ENCODE data around the gene ZNF609. TPM values are rescaled to one million over a fixed set of nuclear protein-coding genes. Genes with fewer than 3 reads are reported as not detected.

ZNF609 gene
- polyA plus RNA-seq, 1 donor (not counting 4 experiments of a cell fraction or from before 2014, with no cell fraction given) = 16.9 TPM

GRCh38 chr15:64713592-64713991, 253.2 kb downstream of the ZNF609 start:
- Histone ChIP-seq H3K27ac (ENCODE audit: control insufficient read depth, insufficient read depth, low read length) (no peak overlapping the region), H3K79me2 (ENCODE audit: control insufficient read depth, insufficient read depth, low read length) (no peaks in the 10 kb centered on the region), H3K9me3 (ENCODE audit: control insufficient read depth, low read depth, low read length) (no peaks in the 10 kb centered on the region), H3K4me2 (ENCODE audit: control insufficient read depth, extremely low read depth, insufficient read depth, low read depth, low read length) (no peak overlapping the region), H3K36me3 (ENCODE audit: control insufficient read depth in 2 of 2, extremely low read depth in 1 of 2, insufficient read depth in 2 of 2, low read length in 2 of 2) (no peaks in the 10 kb centered on the region), H3K27me3 (ENCODE audit: control insufficient read depth, extremely low read depth, insufficient read depth, low read length) (no peaks in the 10 kb centered on the region), H2AFZ (ENCODE audit: control insufficient read depth, low read length) (no peak overlapping the region), H3K9me1 (ENCODE audit: control insufficient read depth, extremely low read depth, insufficient read depth, low read length) (no peaks in the 10 kb centered on the region), H3K9ac (ENCODE audit: control insufficient read depth, extremely low read depth, insufficient read depth, low read length) (no peak overlapping the region), H3K4me1 (ENCODE audit: control insufficient read depth, extremely low read depth, insufficient read depth, low read length) (no peaks in the 10 kb centered on the region), H3K4me3 (ENCODE audit: control insufficient read depth in 2 of 3, extremely low read depth in 1 of 3, insufficient read depth in 2 of 3, low read depth in 1 of 3, low read length in 3 of 3) (no peak overlapping the region), H4K20me1 (ENCODE audit: control insufficient read depth, extremely low read depth, insufficient read depth, low read length) (no peaks in the 10 kb centered on the region)
- dilution Hi-C loops (cut with MboI; ENCODE audit: extremely low pct_ligation_motif_present, low sequenced_read_pairs) = no loop called here
- FAIRE-seq = no peak
- TF ChIP-seq CTCF (optimal IDR thresholded peaks at IDR 0.05 in 1 of 3, IDR thresholded peaks at IDR 0.05 in 1 of 3, conservative IDR thresholded peaks at IDR 0.05 in 1 of 3; ENCODE audit: extremely low read depth in 1 of 3, insufficient read depth in 2 of 3, low read length in 3 of 3) (no peak), EZH2 (IDR thresholded peaks at IDR 0.05; ENCODE audit: low read length) (no peak)
- no peak for DNase-seq (ENCODE audit: low read depth, low spot score)

- no peak overlapping the region for H3K4me3 ChIP-seq (ENCODE audit: control insufficient read depth in 2 of 3, extremely low read depth in 1 of 3, insufficient read depth in 2 of 3, low read depth in 1 of 3, low read length in 3 of 3)
- no peaks in the 10 kb centered on the region for H3K9me3 ChIP-seq (ENCODE audit: control insufficient read depth, low read depth, low read length)
- dilution Hi-C loops (cut with MboI; ENCODE audit: extremely low pct_ligation_motif_present, low sequenced_read_pairs) = no loop called here
- no peak overlapping the region for H3K27ac ChIP-seq (ENCODE audit: control insufficient read depth, insufficient read depth, low read length)
- H3K9me1 ChIP-seq (ENCODE audit: control insufficient read depth, extremely low read depth, insufficient read depth, low read length) = no peaks in the 10 kb centered on the region
- no peaks in the 10 kb centered on the region for H3K36me3 ChIP-seq (ENCODE audit: control insufficient read depth in 2 of 2, extremely low read depth in 1 of 2, insufficient read depth in 2 of 2, low read length in 2 of 2)
- no peaks in the 10 kb centered on the region for H4K20me1 ChIP-seq (ENCODE audit: control insufficient read depth, extremely low read depth, insufficient read depth, low read length)
- H2AFZ ChIP-seq (ENCODE audit: control insufficient read depth, low read length) = no peak overlapping the region
- no peaks in the 10 kb centered on the region for H3K27me3 ChIP-seq (ENCODE audit: control insufficient read depth, extremely low read depth, insufficient read depth, low read length)
- DNase-seq (ENCODE audit: low read depth, low spot score) (no peak), FAIRE-seq (no peak)
- no peak overlapping the region for H3K4me2 ChIP-seq (ENCODE audit: control insufficient read depth, extremely low read depth, insufficient read depth, low read depth, low read length)
- no peak overlapping the region for H3K9ac ChIP-seq (ENCODE audit: control insufficient read depth, extremely low read depth, insufficient read depth, low read length)
- no peak for TF ChIP-seq EZH2 (IDR thresholded peaks at IDR 0.05; ENCODE audit: low read length)
- TF ChIP-seq CTCF (optimal IDR thresholded peaks at IDR 0.05 in 1 of 3, IDR thresholded peaks at IDR 0.05 in 1 of 3, conservative IDR thresholded peaks at IDR 0.05 in 1 of 3; ENCODE audit: extremely low read depth in 1 of 3, insufficient read depth in 2 of 3, low read length in 3 of 3) = no peak
- H3K79me2 ChIP-seq (ENCODE audit: control insufficient read depth, insufficient read depth, low read length) = no peaks in the 10 kb centered on the region
- H3K4me1 ChIP-seq (ENCODE audit: control insufficient read depth, extremely low read depth, insufficient read depth, low read length) = no peaks in the 10 kb centered on the region
Measured at GRCh38 chr15:64716452-64716851, 256.1 kb downstream of the ZNF609 start.
